GM19452 (cell line): ENCODE measurements around the gene SAP25.
"Not testable (repeated sequence)": the region's sequence is repeated elsewhere in the genome, so short reads cannot be mapped to it uniquely, and the experiment has no call there.

Source experiments
- ATAC-seq: cut with Tn5 transposase; IDR thresholded peaks from one replicate; pipeline ENCODE4 v1.9.1; 2021; ENCODE audit not compliant: unreplicated experiment

Gene SAP25

GRCh38 chr7:100576384-100576993, 2.8 kb upstream of the SAP25 start:
- ATAC-seq: no peak

GRCh38 chr7:100575746-100576383, 2.2 kb upstream of the SAP25 start:
- no peak for ATAC-seq

- ATAC-seq: no peak
These were observed 1.5 kb upstream of the SAP25 start for GRCh38 chr7:100575206-100575631.

GRCh38 chr7:100574362-100575205, 884 bp upstream of the SAP25 start:
- ATAC-seq: no peak

GRCh38 chr7:100572949-100573675, 588 bp downstream of the SAP25 start:
- ATAC-seq: no peak

- no peak for ATAC-seq
These were observed 1.3 kb downstream of the SAP25 start for GRCh38 chr7:100572281-100572948.

- ATAC-seq: no peak
These were observed 1.9 kb downstream of the SAP25 start for GRCh38 chr7:100571829-100572116.

GRCh38 chr7:100570954-100571828, 2.5 kb downstream of the SAP25 start:
- no peak for ATAC-seq

GRCh38 chr7:100568896-100569844, 4.5 kb downstream of the SAP25 start:
- ATAC-seq: no peak

- no peak for ATAC-seq
These were observed 5.4 kb downstream of the SAP25 start for GRCh38 chr7:100568176-100568895.

GRCh38 chr7:100567751-100568175, 5.9 kb downstream of the SAP25 start:
- no peak for ATAC-seq

- ATAC-seq: no peak
These were observed 6.5 kb downstream of the SAP25 start for GRCh38 chr7:100567031-100567730.

- ATAC-seq: no peak
These were observed 7.6 kb downstream of the SAP25 start for GRCh38 chr7:100566018-100566531.

- ATAC-seq: no peak
These were observed 8.5 kb downstream of the SAP25 start for GRCh38 chr7:100565133-100565571.

GRCh38 chr7:100564405-100564804, 9.3 kb downstream of the SAP25 start:
- not testable (repeated sequence) for ATAC-seq

GRCh38 chr7:100563809-100564400, 9.8 kb downstream of the SAP25 start:
- ATAC-seq: no peak

GRCh38 chr7:100563100-100563564, 10.6 kb downstream of the SAP25 start:
- ATAC-seq: no peak
